IPS-11a (cell line): Measurements from ENCODE around the gene REP15.
"Not testable (repeated sequence)": the region's sequence is repeated elsewhere in the genome, so short reads cannot be mapped to it uniquely, and the experiment has no call there.

Experiments used
- H3K4me3 ChIP-seq: one replicate; pipeline ENCODE4 v1.5.1; 2013; ENCODE audit warnings: low read depth, low read length, control low read depth

REP15 gene

GRCh38 chr12:27696293-27696652 lies at the start of gene REP15:
Gene REP15, plus strand, starts transcription at chr12:27696447. Its CDS starts 116 bp downstream, at chr12:27696563.
- no peak within 1 kb of the TSS for H3K4me3 ChIP-seq

GRCh38 chr12:27650011-27650410 lies 46.2 kb upstream of the REP15 start:
- H3K4me3 ChIP-seq = no peak overlapping the region

GRCh38 chr12:27651201-27651600 lies 45.0 kb upstream of the REP15 start:
- H3K4me3 ChIP-seq = no peak overlapping the region

GRCh38 chr12:27652174-27652763 lies 44.0 kb upstream of the REP15 start:
- H3K4me3 ChIP-seq = no peak overlapping the region

- no peak overlapping the region for H3K4me3 ChIP-seq
These were observed 42.6 kb upstream of the REP15 start for GRCh38 chr12:27653661-27654060.

GRCh38 chr12:27655476-27655875 lies 40.8 kb upstream of the REP15 start:
- H3K4me3 ChIP-seq = not testable (repeated sequence)

- no peak overlapping the region for H3K4me3 ChIP-seq
These were observed 39.0 kb upstream of the REP15 start for GRCh38 chr12:27657296-27657695.

- H3K4me3 ChIP-seq = no peak overlapping the region
These were observed 30.5 kb upstream of the REP15 start for GRCh38 chr12:27665704-27666103.

GRCh38 chr12:27666510-27666909 lies 29.7 kb upstream of the REP15 start:
- H3K4me3 ChIP-seq = no peak overlapping the region

GRCh38 chr12:27667540-27667939 lies 28.7 kb upstream of the REP15 start:
- H3K4me3 ChIP-seq = no peak overlapping the region

GRCh38 chr12:27672051-27672450 lies 24.2 kb upstream of the REP15 start:
- H3K4me3 ChIP-seq = no peak overlapping the region

GRCh38 chr12:27672643-27673042 lies 23.6 kb upstream of the REP15 start:
- H3K4me3 ChIP-seq = no peak overlapping the region

- no peak overlapping the region for H3K4me3 ChIP-seq
These were observed 23.0 kb upstream of the REP15 start for GRCh38 chr12:27673101-27673718.

- no peak overlapping the region for H3K4me3 ChIP-seq
These were observed 21.3 kb upstream of the REP15 start for GRCh38 chr12:27674989-27675388.

GRCh38 chr12:27680619-27681018 lies 15.6 kb upstream of the REP15 start:
- no peak overlapping the region for H3K4me3 ChIP-seq

GRCh38 chr12:27682534-27682933 lies 13.7 kb upstream of the REP15 start:
- no peak overlapping the region for H3K4me3 ChIP-seq

- H3K4me3 ChIP-seq = no peak overlapping the region
These were observed 11.0 kb upstream of the REP15 start for GRCh38 chr12:27685274-27685673.

GRCh38 chr12:27686147-27686546 lies 10.1 kb upstream of the REP15 start:
- no peak overlapping the region for H3K4me3 ChIP-seq

GRCh38 chr12:27688671-27689070 lies 7.6 kb upstream of the REP15 start:
- H3K4me3 ChIP-seq = no peak overlapping the region

- no peak overlapping the region for H3K4me3 ChIP-seq
These were observed 6.6 kb upstream of the REP15 start for GRCh38 chr12:27689558-27690180.

GRCh38 chr12:27693403-27693802 lies 2.8 kb upstream of the REP15 start:
- no peak overlapping the region for H3K4me3 ChIP-seq

- no peak overlapping the region for H3K4me3 ChIP-seq
These were observed 523 bp upstream of the REP15 start for GRCh38 chr12:27695556-27696292.
